ENCODE data around the gene LIPC.

Gene LIPC

GRCh38 chr15:58478579-58478978 is 46.8 kb downstream of the LIPC start:
- Histone ChIP-seq H3K79me2 (ENCODE audit: insufficient read depth, low read depth) (no peaks in the 10 kb centered on the region), H3K4me2 (no peak overlapping the region), H4K20me1 (ENCODE audit: insufficient read depth) (no peaks in the 10 kb centered on the region), H3K27ac (no peak overlapping the region), H3K9ac (no peak overlapping the region), H3K27me3 (ENCODE audit: insufficient read depth, low read depth) (no peaks in the 10 kb centered on the region), H3K4me3 (IDR thresholded peaks at IDR 0.05; ENCODE audit: insufficient read depth, low read depth, low read length) (no peak overlapping the region), H3K36me3 (ENCODE audit: insufficient read depth) (no peaks in the 10 kb centered on the region), H3K4me1 (ENCODE audit: low read depth, poor library complexity, severe bottlenecking) (peaks cover 27% of the 10 kb centered on the region), H2AFZ (ENCODE audit: low read depth) (no peak overlapping the region)
- no peak for TF ChIP-seq CTCF (conservative IDR thresholded peaks at IDR 0.05; ENCODE audit: low read depth, low read length)

- no peak for TF ChIP-seq CTCF (conservative IDR thresholded peaks at IDR 0.05; ENCODE audit: low read depth, low read length)
- Histone ChIP-seq H3K4me3 (IDR thresholded peaks at IDR 0.05; ENCODE audit: insufficient read depth, low read depth, low read length) (no peak overlapping the region), H2AFZ (ENCODE audit: low read depth) (no peak overlapping the region), H3K79me2 (ENCODE audit: insufficient read depth, low read depth) (no peaks in the 10 kb centered on the region), H3K27me3 (ENCODE audit: insufficient read depth, low read depth) (no peaks in the 10 kb centered on the region), H3K36me3 (ENCODE audit: insufficient read depth) (no peaks in the 10 kb centered on the region), H3K4me1 (ENCODE audit: low read depth, poor library complexity, severe bottlenecking) (peaks cover 13% of the 10 kb centered on the region), H3K9ac (no peak overlapping the region), H4K20me1 (ENCODE audit: insufficient read depth) (no peaks in the 10 kb centered on the region), H3K27ac (no peak overlapping the region), H3K4me2 (no peak overlapping the region)
These were observed 48.1 kb downstream of the LIPC start for GRCh38 chr15:58479941-58480340.

GRCh38 chr15:58483376-58483775 is 51.6 kb downstream of the LIPC start:
- Histone ChIP-seq H2AFZ (ENCODE audit: low read depth) (no peak overlapping the region), H3K79me2 (ENCODE audit: insufficient read depth, low read depth) (no peaks in the 10 kb centered on the region), H3K9ac (no peak overlapping the region), H3K36me3 (ENCODE audit: insufficient read depth) (no peaks in the 10 kb centered on the region), H4K20me1 (ENCODE audit: insufficient read depth) (no peaks in the 10 kb centered on the region), H3K4me3 (IDR thresholded peaks at IDR 0.05; ENCODE audit: insufficient read depth, low read depth, low read length) (no peak overlapping the region), H3K4me1 (ENCODE audit: low read depth, poor library complexity, severe bottlenecking) (no peaks in the 10 kb centered on the region), H3K27me3 (ENCODE audit: insufficient read depth, low read depth) (no peaks in the 10 kb centered on the region), H3K27ac (no peak overlapping the region), H3K4me2 (no peak overlapping the region)
- no peak for TF ChIP-seq CTCF (conservative IDR thresholded peaks at IDR 0.05; ENCODE audit: low read depth, low read length)

DNA sequence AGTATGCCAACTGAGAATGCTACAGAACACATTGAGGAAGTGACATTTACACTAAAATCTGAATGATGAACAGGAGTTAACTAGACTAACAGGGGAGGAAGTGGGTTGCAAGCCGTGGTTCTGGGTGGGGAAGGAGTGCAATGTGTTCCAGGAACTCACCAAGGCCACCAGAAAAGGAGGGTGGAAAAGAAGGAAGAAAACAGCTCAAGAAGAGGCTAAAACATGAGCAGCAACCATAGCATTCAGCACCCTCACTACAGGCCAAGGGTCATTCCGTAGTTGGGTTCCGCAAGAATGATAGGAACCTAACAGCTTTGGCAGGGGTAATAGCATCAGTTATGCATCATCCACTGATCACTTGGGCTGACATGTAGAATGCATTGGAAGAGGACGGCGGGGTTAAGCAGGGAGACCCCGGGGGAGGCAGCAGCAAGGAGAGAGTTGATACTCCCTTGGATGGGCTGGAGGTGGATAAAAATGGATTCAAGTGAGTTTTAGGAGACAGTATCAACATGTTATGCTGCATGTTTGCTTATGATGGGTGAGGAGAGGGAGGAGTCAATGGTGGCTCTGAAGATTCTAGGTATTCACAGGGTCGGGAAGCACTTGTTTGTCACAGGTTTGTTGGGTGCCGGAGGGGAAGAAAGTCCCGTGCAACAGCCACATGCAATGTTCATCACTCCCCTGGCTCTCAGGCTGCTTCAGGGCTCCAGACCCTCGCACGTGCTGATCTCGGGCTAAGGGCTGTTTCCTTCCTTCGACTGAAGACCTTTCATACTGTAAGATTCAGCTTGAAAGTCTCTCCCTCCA is 53.2 kb downstream of the LIPC start:
- Histone ChIP-seq H3K9ac (no peak overlapping the region), H3K4me1 (ENCODE audit: low read depth, poor library complexity, severe bottlenecking) (no peaks in the 10 kb centered on the region), H3K79me2 (ENCODE audit: insufficient read depth, low read depth) (no peaks in the 10 kb centered on the region), H3K4me3 (IDR thresholded peaks at IDR 0.05; ENCODE audit: insufficient read depth, low read depth, low read length) (no peak overlapping the region), H3K4me2 (no peak overlapping the region), H3K27ac (no peak overlapping the region), H3K36me3 (ENCODE audit: insufficient read depth) (no peaks in the 10 kb centered on the region), H3K27me3 (ENCODE audit: insufficient read depth, low read depth) (no peaks in the 10 kb centered on the region), H4K20me1 (ENCODE audit: insufficient read depth) (no peaks in the 10 kb centered on the region), H2AFZ (ENCODE audit: low read depth) (no peak overlapping the region)
- TF ChIP-seq CTCF (conservative IDR thresholded peaks at IDR 0.05; ENCODE audit: low read depth, low read length): no peak
